H9 (cell line): Measurements from ENCODE around the gene TAF9. TPM values are rescaled to one million over a fixed set of nuclear protein-coding genes. Genes with fewer than 3 reads are reported as not detected.

ENCODE experiments used
- DNase-seq: peaks from one replicate; pipeline ENCODE4 v3.0.0-alpha.2; 2017
- H2AFZ ChIP-seq: one replicate; pipeline ENCODE4 v1.6.1; 2013; ENCODE audit warnings: mild to moderate bottlenecking, low read length, control low read depth, moderate library complexity
- H2AK5ac ChIP-seq: 2 replicates; pipeline ENCODE4 v1.6.1; 2013; ENCODE audit warnings: low read length, control low read depth, mixed read lengths; ENCODE audit not compliant: insufficient read length
- H2BK120ac ChIP-seq: one replicate; pipeline ENCODE4 v1.6.1; 2013; ENCODE audit warnings: low read depth, mild to moderate bottlenecking, low read length, control low read depth, inconsistent platforms; ENCODE audit not compliant: poor library complexity, severe bottlenecking
- H2BK12ac ChIP-seq: 2 replicates; pipeline ENCODE4 v1.6.1; 2013; ENCODE audit warnings: low read length, control low read depth, mixed read lengths, low read depth; ENCODE audit not compliant: insufficient read length
- H2BK15ac ChIP-seq: 2 replicates; pipeline ENCODE4 v1.6.1; 2013; ENCODE audit warnings: low read depth, low read length, control low read depth
- H2BK20ac ChIP-seq: one replicate; pipeline ENCODE4 v1.6.1; 2013; ENCODE audit warnings: low read depth, mild to moderate bottlenecking, low read length, control low read depth, inconsistent platforms; ENCODE audit not compliant: poor library complexity, severe bottlenecking
- H2BK5ac ChIP-seq: 2 replicates; pipeline ENCODE4 v1.6.1; 2013; ENCODE audit warnings: low read length, control low read depth, mixed read lengths; ENCODE audit not compliant: insufficient read length
- H3K14ac ChIP-seq: 2 replicates; pipeline ENCODE4 v1.6.1; 2013; ENCODE audit warnings: low read length, control low read depth; ENCODE audit not compliant: insufficient read depth
- H3K18ac ChIP-seq: 2 replicates; pipeline ENCODE4 v1.6.1; 2013; ENCODE audit warnings: low read depth, mild to moderate bottlenecking, mixed read lengths, low read length, control low read depth; ENCODE audit not compliant: insufficient read length
- H3K23ac ChIP-seq: 2 replicates; pipeline ENCODE4 v1.6.1; 2013; ENCODE audit warnings: low read length, control low read depth, mixed read lengths, low read depth; ENCODE audit not compliant: insufficient read length
- H3K23me2 ChIP-seq: 2 replicates; pipeline ENCODE4 v1.6.1; 2013; ENCODE audit warnings: low read depth, mild to moderate bottlenecking, mixed read lengths, low read length, control low read depth; ENCODE audit not compliant: insufficient read length, poor library complexity, severe bottlenecking
- H3K27ac ChIP-seq: 2 replicates; pipeline ENCODE4 v1.5.1; 2013; ENCODE audit warnings: low read length, control low read depth, mixed read lengths, low read depth; ENCODE audit not compliant: insufficient read length
- H3K27me3 ChIP-seq: 2 replicates; pipeline ENCODE4 v1.6.1; 2013; ENCODE audit warnings: low read length, control low read depth, inconsistent platforms; ENCODE audit not compliant: insufficient read depth
- H3K4ac ChIP-seq: 2 replicates; pipeline ENCODE4 v1.6.1; 2013; ENCODE audit warnings: low read depth, mild to moderate bottlenecking, control low read depth, inconsistent platforms, low read length, moderate library complexity
- H3K4me1 ChIP-seq: 2 replicates; pipeline ENCODE4 v1.6.1; 2013; ENCODE audit warnings: low read length, control low read depth, inconsistent platforms; ENCODE audit not compliant: insufficient read depth
- H3K4me2 ChIP-seq: 2 replicates; pipeline ENCODE4 v1.6.1; 2013; ENCODE audit warnings: low read length, control low read depth, mixed read lengths; ENCODE audit not compliant: insufficient read length, insufficient read depth
- H3K56ac ChIP-seq: 2 replicates; pipeline ENCODE4 v1.6.1; 2013; ENCODE audit warnings: low read depth, mild to moderate bottlenecking, mixed read lengths, low read length, control low read depth; ENCODE audit not compliant: insufficient read length
- H3K79me1 ChIP-seq: 2 replicates; pipeline ENCODE4 v1.6.1; 2013; ENCODE audit warnings: low read depth, mild to moderate bottlenecking, moderate library complexity, low read length, control low read depth, inconsistent platforms; ENCODE audit not compliant: insufficient read depth, poor library complexity, severe bottlenecking
- H3K79me2 ChIP-seq: 2 replicates; pipeline ENCODE4 v1.6.1; 2013; ENCODE audit warnings: low read length, control low read depth, inconsistent platforms; ENCODE audit not compliant: insufficient read depth
- H3K9ac ChIP-seq: 2 replicates; pipeline ENCODE4 v1.6.1; 2013; ENCODE audit warnings: low read length, control low read depth, mixed read lengths; ENCODE audit not compliant: insufficient read length; ENCODE audit errors: extremely low read depth
- H3K9me3 ChIP-seq: one replicate; pipeline ENCODE4 v1.6.1; 2013; ENCODE audit warnings: low read depth, low read length, inconsistent platforms; ENCODE audit not compliant: control insufficient read depth
- H3T11ph ChIP-seq: one replicate; pipeline ENCODE4 v1.6.1; 2013; ENCODE audit warnings: mild to moderate bottlenecking, low read length, control low read depth, inconsistent platforms
- H4K20me1 ChIP-seq: one replicate; pipeline ENCODE4 v1.6.1; 2013; ENCODE audit not compliant: control insufficient read depth, insufficient read length, insufficient read depth
- H4K5ac ChIP-seq: 2 replicates; pipeline ENCODE4 v1.6.1; 2013; ENCODE audit warnings: low read depth, mild to moderate bottlenecking, mixed read lengths, low read length, control low read depth; ENCODE audit not compliant: insufficient read length
- H4K8ac ChIP-seq: replicated peaks from 2 replicates; pipeline ENCODE4 v1.6.1; 2013; ENCODE audit warnings: low read length, control low read depth, mixed read lengths, low read depth; ENCODE audit not compliant: insufficient read length
- H4K91ac ChIP-seq: 2 replicates; pipeline ENCODE4 v1.6.1; 2013; ENCODE audit warnings: low read depth, mild to moderate bottlenecking, moderate library complexity, mixed read lengths, low read length, control low read depth; ENCODE audit not compliant: insufficient read length
- H3K27ac Mint-ChIP-seq, 3 experiments: 2 replicates in 2 of 3; 3 replicates in 1 of 3; pipeline ENCODE4 v1.8.0; 2020 to 2021; ENCODE audit warnings: mixed read lengths in 3 of 3, mild to moderate bottlenecking in 1 of 3, moderate library complexity in 1 of 3
- H3K27me3 Mint-ChIP-seq: 2 replicates; pipeline ENCODE4 v1.8.0; 2021; ENCODE audit warnings: low read depth, mild to moderate bottlenecking, moderate library complexity, mixed read lengths
- H3K36me3 Mint-ChIP-seq, 3 experiments: 2 replicates in 2 of 3; 3 replicates in 1 of 3; pipeline ENCODE4 v1.8.0; 2020 to 2021; ENCODE audit warnings: low read depth in 3 of 3, mixed read lengths in 3 of 3; ENCODE audit not compliant: insufficient read depth in 1 of 3
- H3K4me1 Mint-ChIP-seq, 2 experiments: 2 replicates each; pipeline ENCODE4 v1.8.0; 2020; ENCODE audit warnings: mixed read lengths in 2 of 2
- H3K4me3 Mint-ChIP-seq, 2 experiments: 2 replicates in 1 of 2; 3 replicates in 1 of 2; pipeline ENCODE4 v1.8.0; 2020 to 2021; ENCODE audit warnings: mild to moderate bottlenecking in 2 of 2, mixed read lengths in 2 of 2, moderate library complexity in 1 of 2
- H3K9me3 Mint-ChIP-seq, 2 experiments: 2 replicates in 1 of 2; 3 replicates in 1 of 2; pipeline ENCODE4 v1.8.0; 2020; ENCODE audit warnings: mild to moderate bottlenecking in 2 of 2, mixed read lengths in 2 of 2, moderate library complexity in 1 of 2
- WGBS: extraction: QIAGEN DNeasy Blood & Tissue Kit; methylation state at CpG from one replicate; pipeline ENCODE4 v1.1.7; 2013; ENCODE audit warnings: missing lambda C conversion rate, low lambda C conversion rate, mixed read lengths; ENCODE audit not compliant: insufficient read length; ENCODE audit errors: extremely low coverage; 5-methylcytosine and 5-hydroxymethylcytosine counted together
- total RNA-seq: library from RNA; stranded (reverse); gene quantifications from 2 replicates; pipeline ENCODE4 v1.2.1, GENCODE V29; 2021
- TF ChIP-seq, protein P1 (sequence below): fragments of 200-600 bp; sonication (generic); conservative IDR thresholded peaks from 3 replicates; pipeline ENCODE4 v1.8.0; 2021; ENCODE audit warnings: antibody characterized with exemption, mild to moderate bottlenecking

Gene TAF9
- total RNA-seq, 1 experiment from 2014 or later: 85.0 TPM

DNA sequence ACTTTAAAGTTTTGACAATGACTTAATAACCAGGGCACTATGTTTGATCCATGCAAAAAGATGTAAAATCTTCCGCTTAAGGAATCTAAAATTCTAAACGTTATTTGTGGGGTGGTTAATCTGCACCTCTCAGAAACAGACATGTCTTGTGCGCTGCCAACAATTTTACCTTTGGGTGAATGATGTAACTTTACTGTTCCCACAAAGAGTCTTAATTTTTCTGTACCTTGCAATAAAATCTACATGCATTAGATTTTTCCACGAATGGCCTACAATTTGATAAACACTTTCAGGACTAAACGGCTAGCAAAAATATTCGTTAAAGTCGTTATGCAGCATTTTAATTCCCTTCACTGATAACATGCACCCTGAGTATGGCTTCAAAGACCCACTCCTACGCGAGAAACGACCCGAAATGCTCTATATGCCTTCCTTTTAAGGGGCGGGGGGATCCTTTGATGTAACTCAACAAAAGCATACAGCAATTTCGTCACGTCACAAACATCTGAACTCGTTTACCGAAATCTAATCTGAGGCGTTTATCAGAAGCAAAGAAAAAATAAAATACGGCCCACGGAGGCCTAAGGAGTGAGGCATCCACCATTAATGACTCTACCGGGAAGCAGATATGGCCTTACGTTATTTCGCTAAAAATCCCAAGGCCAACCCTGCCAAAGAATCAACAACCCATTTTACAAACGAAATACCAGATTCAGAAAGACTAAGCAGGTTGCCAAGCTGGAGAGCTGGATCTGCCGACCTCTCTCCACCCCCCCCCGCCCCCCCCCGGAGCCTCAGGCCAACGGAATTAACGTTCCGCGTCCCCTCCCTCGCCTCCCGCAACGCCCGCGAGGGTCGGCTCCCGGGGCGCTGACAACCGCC lies 621 bp downstream of the TAF9 start:
- TF ChIP-seq, protein P1, sequence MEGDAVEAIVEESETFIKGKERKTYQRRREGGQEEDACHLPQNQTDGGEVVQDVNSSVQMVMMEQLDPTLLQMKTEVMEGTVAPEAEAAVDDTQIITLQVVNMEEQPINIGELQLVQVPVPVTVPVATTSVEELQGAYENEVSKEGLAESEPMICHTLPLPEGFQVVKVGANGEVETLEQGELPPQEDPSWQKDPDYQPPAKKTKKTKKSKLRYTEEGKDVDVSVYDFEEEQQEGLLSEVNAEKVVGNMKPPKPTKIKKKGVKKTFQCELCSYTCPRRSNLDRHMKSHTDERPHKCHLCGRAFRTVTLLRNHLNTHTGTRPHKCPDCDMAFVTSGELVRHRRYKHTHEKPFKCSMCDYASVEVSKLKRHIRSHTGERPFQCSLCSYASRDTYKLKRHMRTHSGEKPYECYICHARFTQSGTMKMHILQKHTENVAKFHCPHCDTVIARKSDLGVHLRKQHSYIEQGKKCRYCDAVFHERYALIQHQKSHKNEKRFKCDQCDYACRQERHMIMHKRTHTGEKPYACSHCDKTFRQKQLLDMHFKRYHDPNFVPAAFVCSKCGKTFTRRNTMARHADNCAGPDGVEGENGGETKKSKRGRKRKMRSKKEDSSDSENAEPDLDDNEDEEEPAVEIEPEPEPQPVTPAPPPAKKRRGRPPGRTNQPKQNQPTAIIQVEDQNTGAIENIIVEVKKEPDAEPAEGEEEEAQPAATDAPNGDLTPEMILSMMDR: no peak
- Histone ChIP-seq H3K9me3 (no peaks in the 10 kb centered on the region), H3T11ph (no peak overlapping the region), H4K91ac (no peak overlapping the region), H2BK5ac (no peak overlapping the region), H2BK20ac (no peak overlapping the region), H3K18ac (peak overlapping the region; percentile 93), H4K20me1 (peaks cover 3% of the 10 kb centered on the region), H4K5ac (no peak overlapping the region), H3K4ac (no peak overlapping the region), H3K9ac (peak overlapping the region; percentile 96), H2AK5ac (no peak overlapping the region), H3K27ac (peak overlapping the region; percentile 73), H3K56ac (no peak overlapping the region), H2BK15ac (no peak overlapping the region), H3K14ac (peak overlapping the region; percentile 80; the same call in 1 of the 2 replicates), H2BK120ac (no peak overlapping the region), H3K23ac (no peak overlapping the region), H2BK12ac (no peak overlapping the region), H3K79me1 (no peaks in the 10 kb centered on the region), H3K79me2 (peaks cover 31% of the 10 kb centered on the region; the same call in 1 of the 2 replicates), H3K4me2 (peak overlapping the region; percentile 89), H3K27me3 (no peaks in the 10 kb centered on the region), H3K23me2 (peaks cover 2% of the 10 kb centered on the region), H4K8ac (no peak overlapping the region), H3K4me1 (no peaks in the 10 kb centered on the region), H2AFZ (no peak overlapping the region)
- no peaks in the 10 kb centered on the region for H3K27me3 Mint-ChIP-seq
- DNase-seq: no peak
- peaks cover 21 to 31% (median 26%) of the 10 kb centered on the region in 3 experiments; a peak in 6 of 7 replicates for H3K36me3 Mint-ChIP-seq
- WGBS: no CpG with 5 or more reads among the region's 39 CpGs
- no peaks in the 10 kb centered on the region for H3K9me3 Mint-ChIP-seq
- H3K27ac Mint-ChIP-seq: peak overlapping the region; percentile 99
- H3K4me1 Mint-ChIP-seq: peaks cover 10 to 15% of the 10 kb centered on the region in 2 experiments
- H3K4me3 Mint-ChIP-seq: peak overlapping the region; percentile 97 to 98
